ENCODE data around the gene EIF1.

The EIF1 gene

GRCh38 chr17:41705271-41705991, 16.7 kb downstream of the EIF1 start:
- no peak overlapping the region for H3K4me3 ChIP-seq (ENCODE audit: control insufficient read depth, low read depth, low read length)
- TF ChIP-seq, protein P1, sequence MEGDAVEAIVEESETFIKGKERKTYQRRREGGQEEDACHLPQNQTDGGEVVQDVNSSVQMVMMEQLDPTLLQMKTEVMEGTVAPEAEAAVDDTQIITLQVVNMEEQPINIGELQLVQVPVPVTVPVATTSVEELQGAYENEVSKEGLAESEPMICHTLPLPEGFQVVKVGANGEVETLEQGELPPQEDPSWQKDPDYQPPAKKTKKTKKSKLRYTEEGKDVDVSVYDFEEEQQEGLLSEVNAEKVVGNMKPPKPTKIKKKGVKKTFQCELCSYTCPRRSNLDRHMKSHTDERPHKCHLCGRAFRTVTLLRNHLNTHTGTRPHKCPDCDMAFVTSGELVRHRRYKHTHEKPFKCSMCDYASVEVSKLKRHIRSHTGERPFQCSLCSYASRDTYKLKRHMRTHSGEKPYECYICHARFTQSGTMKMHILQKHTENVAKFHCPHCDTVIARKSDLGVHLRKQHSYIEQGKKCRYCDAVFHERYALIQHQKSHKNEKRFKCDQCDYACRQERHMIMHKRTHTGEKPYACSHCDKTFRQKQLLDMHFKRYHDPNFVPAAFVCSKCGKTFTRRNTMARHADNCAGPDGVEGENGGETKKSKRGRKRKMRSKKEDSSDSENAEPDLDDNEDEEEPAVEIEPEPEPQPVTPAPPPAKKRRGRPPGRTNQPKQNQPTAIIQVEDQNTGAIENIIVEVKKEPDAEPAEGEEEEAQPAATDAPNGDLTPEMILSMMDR (IDR thresholded peaks at IDR 0.05; ENCODE audit: control insufficient read depth, insufficient read depth, low read depth, low read length, missing control alignments): no peak
- no peak for DNase-seq (ENCODE audit: low read depth)

DNA sequence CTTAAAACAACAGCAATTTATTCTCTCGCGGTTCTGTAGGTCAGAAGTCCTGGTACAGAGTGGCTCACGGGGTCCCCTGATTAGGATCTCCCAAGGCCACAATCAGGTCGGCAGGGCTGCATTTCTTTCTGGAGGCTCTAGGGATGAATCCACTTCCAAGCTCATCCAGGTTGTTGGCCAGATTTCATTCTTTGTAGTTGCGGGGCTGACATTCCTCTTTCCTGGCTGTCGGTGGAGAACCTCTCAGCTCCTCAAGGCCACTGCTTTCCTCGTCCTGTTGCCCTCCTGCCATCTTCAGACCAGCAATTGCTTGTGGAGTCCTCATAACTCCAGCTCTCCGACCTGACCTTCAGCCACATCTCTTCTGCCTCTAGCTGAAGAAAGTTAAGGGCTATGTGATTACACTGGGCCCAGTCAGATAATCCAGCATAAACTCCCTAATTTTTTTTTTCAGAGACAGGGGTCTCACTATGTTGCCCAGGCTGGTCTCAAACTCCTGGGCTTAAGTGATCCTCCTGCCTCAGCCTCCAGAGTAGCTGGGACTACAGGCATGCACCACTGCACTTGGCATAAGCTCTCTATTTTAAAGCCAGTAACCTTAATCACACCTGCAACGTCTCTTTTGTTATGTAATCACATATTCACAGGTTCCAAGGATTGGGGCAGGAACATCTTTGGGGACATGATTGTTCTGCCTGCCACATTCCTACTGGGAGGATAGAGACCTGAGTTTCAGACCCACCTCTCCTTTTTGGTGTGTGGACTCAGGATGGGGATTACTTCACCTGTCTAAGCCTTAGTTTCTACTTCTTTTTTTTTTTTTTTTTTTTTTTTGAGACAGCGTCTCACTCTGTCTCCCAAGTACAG, 19.4 kb downstream of the EIF1 start:
- DNase-seq (ENCODE audit: low read depth): no peak
- TF ChIP-seq, protein P1 (IDR thresholded peaks at IDR 0.05; ENCODE audit: control insufficient read depth, insufficient read depth, low read depth, low read length, missing control alignments): no peak
- no peak overlapping the region for H3K4me3 ChIP-seq (ENCODE audit: control insufficient read depth, low read depth, low read length)

- H3K4me3 ChIP-seq (ENCODE audit: control insufficient read depth, low read depth, low read length): no peak overlapping the region
- TF ChIP-seq, protein P1 (IDR thresholded peaks at IDR 0.05; ENCODE audit: control insufficient read depth, insufficient read depth, low read depth, low read length, missing control alignments): no peak
- no peak for DNase-seq (ENCODE audit: low read depth)
Measured at GRCh38 chr17:41710472-41711090, 21.9 kb downstream of the EIF1 start.

GRCh38 chr17:41711669-41712400, 23.1 kb downstream of the EIF1 start, which contains the start of gene GAST:
GAST (plus strand) TSS chr17:41712331; CDS start chr17:41715437, 3,106 bp downstream.
- TF ChIP-seq, protein P1 (IDR thresholded peaks at IDR 0.05; ENCODE audit: control insufficient read depth, insufficient read depth, low read depth, low read length, missing control alignments): no peak
- no peak within 1 kb of the TSS for H3K4me3 ChIP-seq (ENCODE audit: control insufficient read depth, low read depth, low read length)
- DNase-seq (ENCODE audit: low read depth): no peak

DNA sequence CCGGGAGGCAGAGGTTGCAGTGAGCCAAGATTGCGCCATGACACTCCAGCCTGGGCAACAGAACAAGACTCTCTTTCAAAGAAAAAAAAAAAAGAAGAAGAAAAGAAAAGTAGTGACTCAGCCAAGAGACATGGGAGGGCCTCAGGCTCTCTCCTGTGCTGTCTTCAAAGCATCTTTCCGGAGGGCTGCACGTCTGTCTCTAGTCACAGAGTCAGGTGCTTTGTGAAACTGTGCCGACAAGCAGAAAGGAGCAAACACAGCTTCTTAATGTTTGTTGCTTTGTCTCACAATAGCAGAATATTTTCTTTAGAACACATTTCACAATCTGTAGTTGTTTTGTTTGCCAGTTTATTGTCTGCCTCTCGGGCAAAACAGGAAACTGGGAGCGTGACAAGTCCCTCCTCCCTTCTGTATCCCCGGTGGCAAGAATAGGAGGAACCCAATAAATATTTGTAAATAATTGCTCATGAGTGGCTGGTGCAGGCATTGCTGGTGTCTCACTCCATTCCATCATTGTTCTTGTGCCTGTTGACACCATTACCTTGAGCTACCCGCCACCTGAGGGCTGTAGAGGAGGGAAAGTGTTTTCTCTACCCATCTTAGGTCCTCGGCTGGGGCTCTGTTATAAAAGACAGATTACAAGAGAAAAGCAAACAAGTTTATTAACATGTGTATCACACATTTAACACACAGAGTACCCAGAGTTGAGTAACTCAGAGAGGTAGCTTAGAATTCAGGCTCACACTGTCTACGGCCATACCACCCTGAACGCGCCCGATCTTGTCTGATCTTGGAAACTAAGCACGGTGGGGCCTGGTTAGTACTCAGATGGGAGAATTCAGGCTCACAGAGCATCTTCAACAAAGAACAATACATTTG, 29.0 kb downstream of the EIF1 start:
- H3K4me3 ChIP-seq (ENCODE audit: control insufficient read depth, low read depth, low read length): no peak overlapping the region
- no peak for DNase-seq (ENCODE audit: low read depth)
- TF ChIP-seq, protein P1 (IDR thresholded peaks at IDR 0.05; ENCODE audit: control insufficient read depth, insufficient read depth, low read depth, low read length, missing control alignments): no peak

All from AG09309 (cell line).